GM18868 (cell line): Measurements from ENCODE around the gene DUSP5.

Experiments used
- ATAC-seq: cut with Tn5 transposase; IDR thresholded peaks from one replicate; pipeline ENCODE4 v1.9.1; 2021; ENCODE audit warnings: mild to moderate bottlenecking, moderate library complexity; ENCODE audit not compliant: unreplicated experiment

The DUSP5 gene

DNA sequence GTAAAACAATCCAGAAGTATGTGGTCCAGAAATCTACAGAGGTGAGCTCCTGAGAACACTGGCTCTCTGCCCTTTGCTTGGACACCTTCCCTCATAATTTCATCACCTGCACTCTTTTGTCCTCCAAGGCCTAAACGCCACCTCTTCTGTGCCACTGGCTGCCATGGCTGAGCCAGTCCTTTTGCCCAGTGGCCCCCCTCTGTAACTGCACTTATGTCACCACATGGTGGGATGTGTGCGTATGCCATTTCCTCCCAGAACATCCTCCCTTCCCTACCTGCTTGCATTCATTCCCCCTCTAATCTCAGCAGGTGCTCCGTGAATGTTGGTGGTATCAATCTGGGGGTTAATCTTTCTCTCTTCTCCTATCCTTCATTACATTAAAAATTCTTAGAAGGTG lies 17.3 kb upstream of the DUSP5 start:
- no peak for ATAC-seq

DNA sequence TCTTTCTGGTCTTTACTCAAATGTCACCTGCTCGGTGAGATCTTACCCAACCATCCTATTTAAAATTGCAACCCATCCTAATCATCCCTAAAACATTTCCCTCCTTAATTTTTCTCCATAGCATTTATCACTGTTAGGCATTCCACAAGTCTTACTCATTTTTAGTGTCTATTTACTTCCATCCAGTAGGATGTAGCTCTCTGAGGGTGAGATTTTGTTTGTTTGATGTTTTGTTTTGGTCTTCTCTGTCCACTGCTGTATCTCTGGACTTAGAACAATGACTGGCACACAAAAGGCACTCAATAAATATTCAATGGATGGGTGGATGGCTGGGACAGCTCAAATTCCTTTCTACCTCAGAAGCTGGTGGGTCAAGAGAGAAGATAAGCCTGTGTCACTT lies 15.8 kb upstream of the DUSP5 start:
- ATAC-seq, result no peak

DNA sequence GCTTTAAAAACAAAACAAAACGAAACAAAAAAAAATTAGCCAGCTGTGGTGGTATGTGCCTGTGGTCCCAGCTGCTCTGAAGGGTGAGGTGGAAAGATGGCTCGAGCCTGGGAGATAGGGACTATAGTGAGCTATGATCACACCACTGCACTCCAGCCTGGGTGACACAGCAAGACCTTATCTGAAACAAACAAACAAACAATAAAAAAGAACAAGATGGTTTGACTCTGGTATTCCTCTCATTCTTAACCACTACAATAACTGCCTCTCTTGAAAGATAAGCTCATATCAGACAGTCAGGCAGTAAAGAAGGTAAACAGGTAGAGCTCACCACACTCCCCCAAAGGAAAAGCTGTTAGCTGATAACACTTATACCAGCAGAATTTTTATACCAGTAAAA lies 14.1 kb upstream of the DUSP5 start:
- ATAC-seq, result no peak

DNA sequence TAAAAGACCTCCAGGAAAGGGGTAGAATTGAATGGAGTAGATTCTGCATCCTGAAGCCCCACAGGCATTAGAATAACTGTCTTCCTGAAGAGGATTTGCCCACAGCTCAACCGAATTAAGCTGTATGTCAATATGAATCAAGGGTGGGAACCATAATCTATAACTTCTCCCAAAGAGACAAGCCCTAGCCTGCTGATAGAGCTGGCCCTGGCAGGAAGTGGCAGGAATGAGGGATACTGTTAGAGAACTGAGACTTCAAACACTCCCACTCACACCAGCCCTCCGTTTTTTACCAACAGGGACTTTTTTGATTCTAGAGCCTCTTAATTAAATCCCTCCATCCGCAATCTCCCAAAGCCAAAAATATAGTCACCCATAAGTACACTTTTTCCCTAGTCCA lies 12.2 kb upstream of the DUSP5 start:
- ATAC-seq, result no peak

- no peak for ATAC-seq
Observed at GRCh38 chr10:110486680-110487410, 10.9 kb upstream of the DUSP5 start.

DNA sequence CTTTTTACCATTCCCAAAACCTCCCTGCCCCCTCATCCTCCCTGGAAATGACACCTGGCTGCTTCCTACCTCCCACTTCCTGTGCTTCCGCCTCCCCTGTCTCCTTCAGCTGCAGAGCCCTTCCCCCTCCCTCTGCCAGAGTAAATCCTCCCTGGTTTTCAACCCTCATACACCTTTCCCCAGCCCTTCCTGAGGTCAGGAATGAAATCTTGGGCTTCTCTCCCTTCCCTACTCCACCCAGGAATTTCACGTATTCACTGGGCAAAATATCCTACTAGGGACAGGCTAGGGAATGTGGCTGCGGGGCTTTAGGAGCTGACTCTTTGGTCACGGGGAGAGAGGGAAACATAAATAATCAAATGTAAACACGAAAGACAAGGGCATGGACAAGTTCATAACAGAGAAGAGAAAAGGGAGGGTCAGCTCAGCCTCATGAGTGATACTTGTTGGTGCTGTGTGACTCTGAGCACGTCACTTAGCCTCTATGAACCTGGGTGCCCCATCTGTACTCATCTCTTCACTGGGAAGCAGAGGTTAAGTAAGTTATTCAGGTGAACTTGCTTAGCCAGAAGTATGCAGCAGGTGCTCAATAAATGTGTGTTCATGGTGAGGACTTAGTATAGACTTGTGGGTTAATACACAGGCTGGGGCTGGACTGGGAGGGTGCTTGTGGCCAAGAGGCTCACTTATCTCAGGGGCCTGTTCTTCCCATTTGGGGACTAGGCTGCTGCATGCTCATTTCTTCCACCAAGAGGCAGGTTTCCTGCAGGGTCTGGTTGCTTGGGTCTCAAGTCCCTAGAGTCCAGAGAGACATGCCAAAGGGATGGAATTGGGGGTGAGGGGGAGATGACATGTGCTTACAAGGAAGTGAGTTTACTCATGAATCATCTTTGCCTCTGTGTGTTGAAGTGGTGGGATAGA lies 10.0 kb upstream of the DUSP5 start:
- ATAC-seq, result no peak

GRCh38 chr10:110488332-110488681 lies 9.4 kb upstream of the DUSP5 start:
- ATAC-seq, result no peak

- no peak for ATAC-seq
Observed at GRCh38 chr10:110488940-110489339, 8.8 kb upstream of the DUSP5 start.

- no peak for ATAC-seq
Observed at GRCh38 chr10:110490640-110491039, 7.1 kb upstream of the DUSP5 start.

- ATAC-seq, result no peak
Observed at GRCh38 chr10:110491346-110491745, 6.4 kb upstream of the DUSP5 start.

DNA sequence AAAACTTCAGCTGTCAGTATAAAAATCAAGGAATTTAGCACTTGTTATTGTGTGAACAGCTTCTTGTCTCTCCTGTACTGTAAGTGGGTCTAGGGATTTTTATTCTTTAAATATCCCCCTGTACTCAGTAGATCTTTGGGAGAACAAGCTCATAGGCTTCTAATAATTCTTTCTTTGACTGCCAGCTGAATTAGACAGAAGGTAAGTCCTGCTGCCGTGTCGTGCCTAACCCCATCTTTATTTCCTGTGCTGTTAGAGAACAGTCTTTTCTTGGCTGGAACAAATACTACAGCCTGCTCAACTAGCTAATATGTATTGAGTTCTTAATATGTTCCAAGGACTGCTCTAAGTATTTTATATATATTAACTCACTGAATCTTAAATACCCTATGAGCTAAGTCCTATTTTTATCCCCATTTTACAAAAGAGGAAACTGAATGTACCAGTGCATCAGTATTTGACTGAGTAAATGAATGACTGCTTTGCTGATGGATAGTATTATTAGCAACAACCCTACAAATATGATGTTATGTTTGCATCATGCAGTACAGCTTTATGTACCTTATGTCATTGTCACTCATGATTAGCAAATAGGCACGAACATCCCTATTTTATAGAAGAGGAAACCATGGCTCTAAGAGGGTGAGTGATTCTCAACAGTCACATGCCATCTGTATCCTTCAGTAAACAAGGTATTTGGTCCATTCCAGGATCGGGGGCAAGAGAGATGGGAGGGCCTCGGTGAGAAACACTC lies 5.5 kb upstream of the DUSP5 start:
- ATAC-seq, result peak; percentile 49

- ATAC-seq, result no peak
Observed at GRCh38 chr10:110493832-110494426, 3.8 kb upstream of the DUSP5 start.

DNA sequence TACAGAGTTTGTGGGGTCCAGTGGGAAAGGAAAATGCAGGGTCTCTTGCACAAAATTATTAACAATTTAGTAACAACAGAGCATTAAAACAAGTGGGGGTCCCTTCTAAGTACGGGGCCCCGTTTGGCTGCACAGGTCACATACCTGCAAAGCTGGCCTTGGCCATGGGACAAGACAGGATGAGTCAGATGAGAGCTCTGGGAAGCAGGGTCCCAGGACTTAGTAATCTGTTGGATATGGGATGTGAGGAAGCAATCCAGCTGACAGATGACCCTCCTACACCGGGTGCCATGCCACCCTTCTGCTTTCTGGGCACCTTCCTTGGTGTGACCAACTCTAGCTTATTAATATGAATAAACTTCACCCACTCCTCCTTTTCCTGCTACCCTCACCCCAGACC lies 3.2 kb upstream of the DUSP5 start:
- no peak for ATAC-seq

GRCh38 chr10:110495731-110496552 lies 1.8 kb upstream of the DUSP5 start:
- no peak for ATAC-seq

DNA sequence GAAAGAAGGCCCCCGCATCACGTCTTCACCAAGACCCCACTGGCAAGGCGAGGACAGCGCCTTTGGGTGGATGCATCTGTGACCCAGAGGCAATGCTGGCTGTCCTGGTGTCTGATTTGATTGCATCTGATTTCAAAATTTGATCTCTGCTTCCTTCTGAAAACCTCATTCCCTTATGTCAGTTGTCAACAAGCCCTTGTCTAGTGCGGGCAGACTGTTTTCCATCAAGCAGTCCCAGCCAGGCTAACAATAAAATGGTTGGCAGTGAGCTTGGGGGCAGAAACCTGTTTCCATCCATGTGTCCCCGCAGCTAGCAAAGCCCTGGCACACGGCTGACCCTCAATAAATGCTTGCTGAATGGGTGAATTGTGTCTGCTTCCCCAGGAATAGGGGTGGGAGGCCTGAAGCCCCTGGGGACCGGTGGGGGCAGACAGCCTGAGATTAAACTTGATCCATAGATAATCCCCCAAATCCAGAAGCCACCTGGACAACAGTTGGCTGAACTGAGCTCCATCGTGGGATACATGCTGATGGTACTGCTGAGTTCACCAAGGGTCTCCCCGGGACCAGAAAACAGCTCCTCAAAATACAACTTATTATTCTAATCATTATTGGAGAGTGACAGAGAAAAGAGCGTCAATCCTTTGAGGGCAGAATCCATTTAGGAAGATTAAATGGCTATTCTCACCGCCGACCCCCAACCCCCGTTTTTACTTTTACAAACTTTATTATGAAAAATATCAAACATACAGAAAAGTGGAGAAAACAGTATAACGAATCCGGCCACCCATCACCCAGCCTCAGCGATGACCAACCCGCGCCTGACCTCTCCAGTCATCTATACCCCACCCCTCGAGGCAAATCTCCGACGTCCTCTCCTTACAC lies 912 bp upstream of the DUSP5 start:
- ATAC-seq, result no peak

DNA sequence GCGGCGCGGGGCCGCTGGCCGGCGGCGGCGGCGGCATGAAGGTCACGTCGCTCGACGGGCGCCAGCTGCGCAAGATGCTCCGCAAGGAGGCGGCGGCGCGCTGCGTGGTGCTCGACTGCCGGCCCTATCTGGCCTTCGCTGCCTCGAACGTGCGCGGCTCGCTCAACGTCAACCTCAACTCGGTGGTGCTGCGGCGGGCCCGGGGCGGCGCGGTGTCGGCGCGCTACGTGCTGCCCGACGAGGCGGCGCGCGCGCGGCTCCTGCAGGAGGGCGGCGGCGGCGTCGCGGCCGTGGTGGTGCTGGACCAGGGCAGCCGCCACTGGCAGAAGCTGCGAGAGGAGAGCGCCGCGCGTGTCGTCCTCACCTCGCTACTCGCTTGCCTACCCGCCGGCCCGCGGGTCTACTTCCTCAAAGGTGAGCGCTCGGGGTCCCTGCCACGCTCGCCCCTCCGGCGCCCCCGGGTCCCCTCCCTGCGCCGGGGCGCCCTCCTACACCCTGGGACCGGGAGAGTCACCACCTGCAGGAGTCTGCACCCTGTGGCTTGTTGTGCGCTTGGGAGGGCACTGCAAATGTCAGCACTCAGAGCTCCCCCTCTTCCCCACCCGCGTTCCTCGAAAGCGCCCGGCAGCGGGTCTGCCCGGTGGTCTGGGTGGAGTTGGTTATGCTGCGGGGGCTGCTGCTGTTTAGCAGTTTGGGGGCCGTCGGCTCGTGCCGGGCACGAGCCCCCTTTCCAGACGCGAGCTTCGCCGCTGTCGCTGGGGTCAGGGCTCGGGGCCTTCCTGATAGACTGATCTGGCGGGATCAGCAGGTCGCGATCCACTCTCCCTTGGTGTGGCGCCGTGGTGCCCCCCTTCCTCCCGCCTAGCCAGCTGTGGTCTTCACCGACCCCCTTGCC lies 627 bp downstream of the DUSP5 start:
- peak; percentile 14 for ATAC-seq

- ATAC-seq, result peak; percentile 25
Observed at GRCh38 chr10:110498982-110499795, 1.5 kb downstream of the DUSP5 start.
